Fibroblast of lung (primary cell): ENCODE measurements around the gene PIGK. TPM values are rescaled to one million over a fixed set of nuclear protein-coding genes. Genes with fewer than 3 reads are reported as not detected.
A peak's percentile ranks its signal among the peaks of the same experiment; 100 is the strongest.

Experiments used
- DNase-seq, 2 donors: peaks; one replicate each; pipeline versions ENCODE4 v3.0.0 to v3.0.0-alpha.2; 2010; ENCODE audit warnings: low read depth in 2 of 2
- H2AFZ ChIP-seq: 2 replicates; pipeline ENCODE4 v1.5.1; 2012; ENCODE audit warnings: low read length, control low read depth, inconsistent platforms
- H3K27ac ChIP-seq: 2 replicates; pipeline ENCODE4 v1.5.1; 2011; ENCODE audit warnings: low read length, control low read depth; ENCODE audit not compliant: insufficient read depth
- H3K27me3 ChIP-seq: 2 replicates; pipeline ENCODE4 v1.5.1; 2011; ENCODE audit warnings: mild to moderate bottlenecking, low read length; ENCODE audit not compliant: control insufficient read depth, insufficient read depth
- H3K36me3 ChIP-seq: 2 replicates; pipeline ENCODE4 v1.5.1; 2011; ENCODE audit warnings: low read length; ENCODE audit not compliant: control insufficient read depth, insufficient read depth
- H3K4me1 ChIP-seq: 2 replicates; pipeline ENCODE4 v1.5.1; 2011; ENCODE audit warnings: low read length; ENCODE audit not compliant: control insufficient read depth, insufficient read depth; ENCODE audit errors: extremely low read depth
- H3K4me2 ChIP-seq: 2 replicates; pipeline ENCODE4 v1.5.1; 2011; ENCODE audit warnings: low read length, control low read depth; ENCODE audit not compliant: insufficient read depth; ENCODE audit errors: extremely low read depth
- H3K4me3 ChIP-seq, 4 experiments: fragments of 200-600 bp in 1 of 4; sonication (generic) in 1 of 4; replicated peaks in 1 of 4; 2 replicates each; pipeline ENCODE4 v1.5.1; 2011 to 2016; ENCODE audit warnings: low read length in 4 of 4, low read depth in 3 of 4, mild to moderate bottlenecking in 3 of 4, control low read depth in 2 of 4, inconsistent platforms in 1 of 4, mixed read lengths in 1 of 4; ENCODE audit not compliant: insufficient read depth in 1 of 4; ENCODE audit errors: control extremely low read depth in 1 of 4
- H3K79me2 ChIP-seq: 2 replicates; pipeline ENCODE4 v1.5.1; 2012; ENCODE audit warnings: mild to moderate bottlenecking, low read length, inconsistent platforms; ENCODE audit not compliant: control insufficient read depth, insufficient read depth
- H3K9ac ChIP-seq: 2 replicates; pipeline ENCODE4 v1.5.1; 2011; ENCODE audit warnings: mild to moderate bottlenecking, low read length, control low read depth; ENCODE audit not compliant: insufficient read depth
- H3K9me3 ChIP-seq: 2 replicates; pipeline ENCODE4 v1.5.1; 2012; ENCODE audit warnings: low read depth, low read length; ENCODE audit not compliant: control insufficient read depth, insufficient read depth
- H4K20me1 ChIP-seq: 2 replicates; pipeline ENCODE4 v1.5.1; 2011; ENCODE audit warnings: low read length; ENCODE audit not compliant: control insufficient read depth, insufficient read depth; ENCODE audit errors: extremely low read depth
- CTCF ChIP-seq, 2 donors: IDR thresholded peaks in 1 of 2; conservative IDR thresholded peaks in 1 of 2; 1 replicate in 1 of 2; 2 replicates in 1 of 2; pipeline ENCODE4 v1.5.1; 2011 to 2012; ENCODE audit warnings: low read length in 2 of 2, control low read depth in 1 of 2, inconsistent platforms in 1 of 2, low read depth in 1 of 2, mild to moderate bottlenecking in 1 of 2
- EZH2 ChIP-seq: IDR thresholded peaks from 2 replicates; pipeline ENCODE4 v1.5.1; 2012; ENCODE audit warnings: low read length, control low read depth, mild to moderate bottlenecking; ENCODE audit errors: missing control alignments
- polyA plus RNA-seq, 2 donors: library from polyadenylated mRNA; depleted of rRNA in 1 of 2; stranded (reverse) in 1 of 2; unstranded in 1 of 2; fragments of >200 nt; gene quantifications; 2 replicates each; pipeline ENCODE4 v1.2.1, GENCODE V29; 2011 to 2012; ENCODE audit warnings: missing spikeins in 1 of 2
- total RNA-seq: library from RNA; depleted of rRNA; stranded (reverse); fragments of >200 nt; gene quantifications from 2 replicates; pipeline ENCODE4 v1.2.1, GENCODE V29; 2014

Gene PIGK
- total and polyA plus RNA-seq, 2 donors (not counting 1 experiment from before 2014, with no cell fraction given), result 55.7 to 58.7 TPM

DNA sequence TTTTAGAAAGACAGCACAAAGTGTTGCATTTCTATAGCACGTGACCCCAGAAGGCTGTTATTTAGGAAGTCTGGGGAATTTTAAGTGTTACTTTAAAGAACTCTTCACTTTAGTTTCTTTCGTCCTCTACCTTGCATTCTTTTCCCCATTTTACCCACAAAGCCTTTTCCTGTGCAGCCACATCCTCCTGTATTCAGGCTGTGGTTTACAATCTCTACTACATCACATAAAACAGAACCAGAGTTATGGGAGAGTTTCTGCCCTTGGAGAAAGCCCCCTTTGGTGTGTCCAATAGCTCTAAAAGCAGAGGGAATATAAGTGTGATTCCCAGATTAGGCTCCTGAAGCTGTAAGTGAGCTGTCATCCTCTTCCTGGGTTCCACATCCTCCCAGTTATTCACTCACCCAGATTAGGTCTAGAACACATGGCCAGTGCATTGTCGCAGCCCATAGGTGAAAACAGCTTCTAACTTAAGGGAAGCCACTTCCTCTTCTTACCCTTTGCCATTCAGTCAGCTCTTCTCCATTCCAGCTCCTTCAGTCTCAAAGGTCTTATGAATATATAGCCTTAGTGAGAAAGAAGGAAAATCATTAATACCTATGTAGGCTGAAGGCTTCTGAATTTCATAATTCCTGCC, 171.1 kb downstream of the PIGK start:
- Histone ChIP-seq H3K27ac (no peak overlapping the region), H3K27me3 (no peaks in the 10 kb centered on the region), H3K4me1 (no peaks in the 10 kb centered on the region), H3K9ac (no peak overlapping the region), H3K9me3 (no peaks in the 10 kb centered on the region), H3K36me3 (no peaks in the 10 kb centered on the region), H4K20me1 (no peaks in the 10 kb centered on the region), H3K4me3 (no peak overlapping the region), H3K4me2 (no peak overlapping the region), H3K79me2 (no peaks in the 10 kb centered on the region), H2AFZ (no peak overlapping the region)
- TF ChIP-seq CTCF (conservative IDR thresholded peaks at IDR 0.05 in 1 of 2, IDR thresholded peaks at IDR 0.05 in 1 of 2; ENCODE audit: low read depth in 1 of 2, low read length in 2 of 2) (no peak), EZH2 (no peak)
- DNase-seq, result no peak

- TF ChIP-seq CTCF (conservative IDR thresholded peaks at IDR 0.05 in 1 of 2, IDR thresholded peaks at IDR 0.05 in 1 of 2; ENCODE audit: low read depth in 1 of 2, low read length in 2 of 2) (no peak), EZH2 (no peak)
- H3K27ac ChIP-seq, result no peak overlapping the region
- no peak overlapping the region for H3K4me3 ChIP-seq
- no peaks in the 10 kb centered on the region for H3K27me3 ChIP-seq
- H3K36me3 ChIP-seq, result no peaks in the 10 kb centered on the region
- DNase-seq, result no peak
- H2AFZ ChIP-seq, result no peak overlapping the region
- H3K4me2 ChIP-seq, result no peak overlapping the region
- H4K20me1 ChIP-seq, result no peaks in the 10 kb centered on the region
- no peak overlapping the region for H3K9ac ChIP-seq
- H3K4me1 ChIP-seq, result no peaks in the 10 kb centered on the region
- no peaks in the 10 kb centered on the region for H3K9me3 ChIP-seq
- no peaks in the 10 kb centered on the region for H3K79me2 ChIP-seq
Observed at GRCh38 chr1:77047575-77047974, 171.7 kb downstream of the PIGK start.

DNA sequence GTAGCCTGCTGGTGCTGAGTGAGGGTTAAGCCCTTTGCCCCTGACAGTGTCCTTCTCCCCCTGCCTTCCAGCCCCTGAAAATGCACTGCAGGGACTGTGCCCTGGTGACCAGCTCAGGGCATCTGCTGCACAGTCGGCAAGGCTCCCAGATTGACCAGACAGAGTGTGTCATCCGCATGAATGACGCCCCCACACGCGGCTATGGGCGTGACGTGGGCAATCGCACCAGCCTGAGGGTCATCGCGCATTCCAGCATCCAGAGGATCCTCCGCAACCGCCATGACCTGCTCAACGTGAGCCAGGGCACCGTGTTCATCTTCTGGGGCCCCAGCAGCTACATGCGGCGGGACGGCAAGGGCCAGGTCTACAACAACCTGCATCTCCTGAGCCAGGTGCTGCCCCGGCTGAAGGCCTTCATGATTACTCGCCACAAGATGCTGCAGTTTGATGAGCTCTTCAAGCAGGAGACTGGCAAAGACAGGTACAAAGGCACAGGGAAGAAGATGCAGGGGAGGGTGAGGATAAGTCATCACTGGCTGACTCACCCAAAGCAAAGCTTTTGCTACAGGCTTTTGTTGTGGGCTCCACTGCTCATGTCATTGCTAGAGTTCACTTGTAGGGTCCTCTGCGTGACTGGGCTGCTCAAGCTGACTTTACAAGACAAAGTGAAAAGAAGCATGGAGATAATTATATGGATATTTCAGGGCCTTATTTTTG, 174.9 kb downstream of the PIGK start:
- Histone ChIP-seq H3K4me2 (no peak overlapping the region), H4K20me1 (no peaks in the 10 kb centered on the region), H3K4me3 (no peak overlapping the region), H3K4me1 (no peaks in the 10 kb centered on the region), H3K36me3 (no peaks in the 10 kb centered on the region), H3K79me2 (no peaks in the 10 kb centered on the region), H2AFZ (no peak overlapping the region), H3K27me3 (no peaks in the 10 kb centered on the region), H3K9ac (no peak overlapping the region), H3K27ac (no peak overlapping the region), H3K9me3 (no peaks in the 10 kb centered on the region)
- no peak for TF ChIP-seq EZH2
- TF ChIP-seq CTCF (conservative IDR thresholded peaks at IDR 0.05 in 1 of 2, IDR thresholded peaks at IDR 0.05 in 1 of 2; ENCODE audit: low read depth in 1 of 2, low read length in 2 of 2), result no peak
- peak in 1 of 2 donors; percentile 33 for DNase-seq
